LNCAP (cell line): ENCODE data around the gene NELFCD.

ENCODE experiments used
- TF ChIP-seq, protein P1 (sequence below): fragments of 450-650 bp; IDR thresholded peaks from 2 replicates; pipeline ENCODE4 v1.5.1; 2017; ENCODE audit warnings: mild to moderate bottlenecking

NELFCD gene

DNA sequence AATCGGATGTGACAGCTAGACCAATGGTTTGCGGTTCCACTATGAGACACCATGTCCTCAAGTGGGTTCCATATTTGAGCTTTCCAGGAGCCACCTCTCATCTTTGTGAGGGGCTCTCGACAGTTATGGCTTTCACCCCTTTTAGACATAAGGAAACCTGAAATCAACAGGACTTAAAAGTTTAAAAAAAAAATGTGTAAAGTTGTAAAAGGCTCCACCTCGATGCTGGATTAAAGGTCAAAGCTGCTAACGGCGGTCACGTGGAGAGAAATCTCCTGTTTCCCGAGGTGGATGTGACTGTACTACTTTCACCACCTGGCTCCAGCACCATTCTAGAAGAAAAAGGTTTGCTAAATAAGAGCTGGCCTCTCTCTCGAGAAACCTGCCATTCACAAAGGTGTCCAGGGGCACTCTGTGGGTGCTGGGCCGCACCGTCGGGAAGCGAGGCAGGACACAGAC lies 50.5 kb downstream of the NELFCD start:
- TF ChIP-seq, protein P1, sequence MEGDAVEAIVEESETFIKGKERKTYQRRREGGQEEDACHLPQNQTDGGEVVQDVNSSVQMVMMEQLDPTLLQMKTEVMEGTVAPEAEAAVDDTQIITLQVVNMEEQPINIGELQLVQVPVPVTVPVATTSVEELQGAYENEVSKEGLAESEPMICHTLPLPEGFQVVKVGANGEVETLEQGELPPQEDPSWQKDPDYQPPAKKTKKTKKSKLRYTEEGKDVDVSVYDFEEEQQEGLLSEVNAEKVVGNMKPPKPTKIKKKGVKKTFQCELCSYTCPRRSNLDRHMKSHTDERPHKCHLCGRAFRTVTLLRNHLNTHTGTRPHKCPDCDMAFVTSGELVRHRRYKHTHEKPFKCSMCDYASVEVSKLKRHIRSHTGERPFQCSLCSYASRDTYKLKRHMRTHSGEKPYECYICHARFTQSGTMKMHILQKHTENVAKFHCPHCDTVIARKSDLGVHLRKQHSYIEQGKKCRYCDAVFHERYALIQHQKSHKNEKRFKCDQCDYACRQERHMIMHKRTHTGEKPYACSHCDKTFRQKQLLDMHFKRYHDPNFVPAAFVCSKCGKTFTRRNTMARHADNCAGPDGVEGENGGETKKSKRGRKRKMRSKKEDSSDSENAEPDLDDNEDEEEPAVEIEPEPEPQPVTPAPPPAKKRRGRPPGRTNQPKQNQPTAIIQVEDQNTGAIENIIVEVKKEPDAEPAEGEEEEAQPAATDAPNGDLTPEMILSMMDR = no peak

DNA sequence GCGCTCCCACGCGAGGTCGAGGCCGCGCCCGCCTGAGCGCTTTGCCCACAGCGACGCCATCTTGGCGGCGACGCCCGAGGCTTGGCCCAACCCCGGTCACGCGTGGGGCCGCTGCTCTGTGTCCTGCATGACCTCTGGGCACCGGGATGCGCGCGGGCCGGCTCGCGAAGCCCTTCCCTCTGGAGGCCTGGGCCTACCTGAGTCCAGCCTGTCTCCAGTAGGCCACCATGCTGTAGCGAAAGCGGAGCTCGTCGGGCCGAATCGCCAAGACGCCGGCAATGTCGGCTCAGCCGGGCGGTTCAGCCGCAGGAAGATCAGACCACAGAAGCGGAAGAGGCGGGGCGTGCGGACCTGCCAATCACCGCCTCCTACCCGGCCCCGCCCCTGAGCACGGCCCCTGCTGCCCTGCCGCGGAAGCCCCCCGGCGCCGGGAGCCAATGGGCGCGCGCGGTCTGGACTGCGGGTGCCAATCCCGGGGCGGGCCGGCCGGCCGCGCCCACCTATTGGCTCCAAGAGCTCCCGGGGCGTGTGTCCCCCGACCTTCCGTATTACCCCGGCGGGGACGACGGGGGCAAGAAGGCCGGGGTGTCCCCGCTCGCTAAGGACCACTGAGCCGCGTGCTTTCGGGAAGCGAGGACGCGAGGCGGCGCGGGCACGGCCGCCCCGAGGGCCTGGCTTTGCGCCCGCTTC lies 51.1 kb downstream of the NELFCD start, which contains the start of gene ATP5F1E:
ATP5F1E (minus strand) TSS at position 313 of the 690 bp plus-strand sequence; CDS start at position 229, 84 bp downstream.
- TF ChIP-seq, protein P1 = no peak

DNA sequence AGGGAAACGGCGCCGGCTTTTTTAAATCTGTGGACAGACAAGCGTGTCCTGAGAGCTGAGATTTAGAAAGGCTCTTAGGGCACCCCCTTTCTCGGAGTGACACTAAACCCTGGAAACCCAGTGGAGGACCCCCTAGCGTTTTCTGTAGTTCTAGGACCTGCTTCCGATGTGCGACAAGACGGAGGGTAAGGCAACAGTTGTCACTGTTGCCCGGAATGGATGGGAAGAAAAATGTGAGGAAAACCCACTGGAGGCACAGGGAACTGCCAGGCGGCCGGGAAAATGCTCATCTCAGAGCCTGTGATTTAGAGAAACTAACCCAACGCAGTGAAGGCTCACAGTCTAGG lies 51.6 kb downstream of the NELFCD start:
- TF ChIP-seq, protein P1 = no peak

DNA sequence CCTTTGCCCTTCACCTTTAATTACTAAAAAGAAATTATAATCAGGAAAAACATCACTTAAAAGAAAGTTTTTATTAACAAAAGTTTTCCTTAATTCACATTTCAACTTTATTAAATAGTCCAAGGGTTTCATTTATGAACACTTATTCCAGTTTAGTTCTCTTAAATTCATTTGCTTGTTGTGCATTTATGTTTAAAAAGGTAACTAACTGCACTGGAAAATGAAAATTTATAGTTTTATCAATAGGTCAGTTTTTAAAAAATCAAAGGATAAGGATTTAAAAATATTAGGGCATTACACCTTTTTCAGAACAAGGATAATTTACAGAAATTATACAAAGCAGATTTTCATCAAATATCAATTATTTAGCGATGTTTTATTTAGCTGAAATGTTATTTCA lies 52.0 kb downstream of the NELFCD start:
- TF ChIP-seq, protein P1 = no peak

DNA sequence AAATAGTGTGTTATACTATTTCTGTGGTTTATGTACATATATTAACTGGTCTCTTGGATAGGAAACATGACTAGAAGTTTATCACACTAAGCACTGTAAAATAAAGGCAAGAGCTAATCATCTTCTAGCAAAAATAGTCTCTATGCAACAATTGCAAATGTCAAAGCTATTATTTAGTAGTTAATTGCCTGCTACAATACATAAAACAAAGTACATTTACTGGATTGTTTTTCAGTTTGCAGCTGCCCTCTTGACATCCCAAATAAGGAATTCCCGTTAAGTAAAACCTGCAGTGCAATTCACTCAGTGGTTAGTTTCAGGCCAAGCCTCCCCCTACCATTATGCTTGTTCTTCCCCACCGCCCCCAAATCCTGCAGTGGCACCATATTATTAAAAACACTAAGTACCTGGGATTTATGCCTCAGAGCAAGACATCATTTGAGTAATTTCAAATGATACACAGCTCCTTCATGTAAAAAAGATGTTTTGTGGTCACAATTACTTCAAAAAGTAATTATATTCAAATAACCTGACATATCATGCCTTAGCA lies 52.6 kb downstream of the NELFCD start:
- TF ChIP-seq, protein P1 = no peak

DNA sequence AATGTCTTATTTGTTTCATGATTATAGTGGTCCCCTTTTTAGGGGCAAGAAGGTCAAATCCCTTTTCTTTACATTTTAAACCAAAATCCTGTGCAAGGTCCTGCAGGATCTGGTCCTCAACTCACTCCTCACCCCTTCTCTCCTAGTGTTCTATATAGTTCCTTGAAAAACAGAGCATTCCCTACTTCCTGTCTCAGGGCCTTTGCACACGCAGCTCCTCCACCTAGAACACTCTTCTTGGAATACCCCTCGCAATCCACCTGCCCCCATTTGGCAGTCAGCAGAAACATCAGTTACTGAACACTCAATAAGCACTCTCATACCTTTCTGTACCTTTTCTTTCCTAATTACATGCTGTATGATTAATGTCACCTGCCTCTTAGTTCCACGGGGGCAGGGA lies 54.3 kb downstream of the NELFCD start:
- TF ChIP-seq, protein P1 = no peak

DNA sequence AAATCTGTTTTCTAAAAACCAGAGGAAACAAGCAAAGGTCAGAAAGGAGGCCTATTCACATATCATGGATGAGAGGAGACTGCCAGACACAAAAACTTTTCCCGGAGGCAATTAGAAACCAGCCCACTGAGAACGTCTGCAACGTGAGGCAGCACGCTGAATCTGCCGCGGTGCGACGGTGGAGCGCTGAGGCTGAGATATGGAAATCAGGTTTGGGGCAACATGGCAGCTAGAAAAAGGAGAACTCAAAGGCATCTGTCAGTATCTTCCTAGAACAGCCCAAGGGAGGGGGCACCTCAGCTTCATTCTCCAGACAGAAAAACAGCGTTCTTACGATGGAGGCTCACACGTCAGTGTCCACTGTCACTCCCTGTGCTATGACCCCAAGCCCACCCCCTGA lies 56.3 kb downstream of the NELFCD start:
- TF ChIP-seq, protein P1 = no peak

DNA sequence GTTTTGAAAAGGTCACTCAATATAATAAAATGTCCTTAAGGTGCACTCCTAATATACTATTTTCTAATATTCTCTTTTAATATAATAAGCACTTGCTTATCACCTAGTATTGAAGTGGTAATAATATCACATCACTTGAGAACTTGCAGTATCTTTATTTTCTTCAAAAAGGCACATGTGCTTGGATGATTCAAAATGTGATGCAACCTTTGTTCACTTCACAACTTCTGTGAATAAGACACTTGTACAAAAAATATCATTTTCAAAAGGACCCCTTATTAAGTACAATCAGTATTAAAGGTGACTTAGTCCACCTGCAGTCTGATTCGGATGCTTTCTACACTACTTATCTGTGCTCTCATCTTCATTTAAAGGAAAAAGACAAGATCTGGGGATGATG lies 58.2 kb downstream of the NELFCD start:
- TF ChIP-seq, protein P1 = no peak
